Limb (tissue), 2 donors: ENCODE data around the gene TTC6.
A peak's percentile ranks its signal among the peaks of the same experiment; 100 is the strongest.
"Not testable (repeated sequence)": the region's sequence is repeated elsewhere in the genome, so short reads cannot be mapped to it uniquely, and the experiment has no call there.

Source experiments
- DNase-seq, 2 donors: peaks; one replicate each; pipeline ENCODE4 v3.0.0-alpha.2; 2016; ENCODE audit errors: extremely low spot score in 2 of 2

TTC6 gene

GRCh38 chr14:37594971-37595808, at the start of gene TTC6, which contains the start of gene FOXA1:
Gene TTC6, plus strand, starts transcription at chr14:37595629. Its CDS starts 26,436 bp downstream, at chr14:37622065.
Gene FOXA1, minus strand, starts transcription at chr14:37595249. Its CDS starts 277 bp downstream, at chr14:37594972.
- DNase-seq = peak in 1 of 2 donors; percentile 62

- DNase-seq = no peak
These were observed 48.6 kb upstream of the TTC6 start for GRCh38 chr14:37546621-37547447.

- peak in 1 of 2 donors; percentile 34 for DNase-seq
These were observed 44.9 kb upstream of the TTC6 start for GRCh38 chr14:37550511-37550910.

DNA sequence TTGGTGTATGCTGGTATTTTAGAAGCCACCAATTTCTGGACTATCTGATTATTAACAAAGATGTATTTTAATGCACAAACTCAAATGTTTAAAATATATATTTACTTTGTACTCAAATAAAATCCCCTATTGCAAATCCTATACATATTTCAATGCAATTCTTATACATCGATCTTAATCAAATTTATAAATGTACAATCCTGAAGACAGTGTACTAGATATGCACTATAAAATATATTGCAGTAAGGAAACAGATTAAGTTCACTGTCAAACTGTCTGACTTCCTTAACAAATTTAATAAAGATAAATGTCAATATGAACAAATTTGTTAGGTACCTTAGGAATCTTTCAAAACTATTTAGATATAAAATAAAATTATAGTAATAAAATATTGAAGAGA, 44.3 kb upstream of the TTC6 start:
- DNase-seq = no peak

GRCh38 chr14:37553935-37554550, 41.4 kb upstream of the TTC6 start:
- DNase-seq = no peak

DNA sequence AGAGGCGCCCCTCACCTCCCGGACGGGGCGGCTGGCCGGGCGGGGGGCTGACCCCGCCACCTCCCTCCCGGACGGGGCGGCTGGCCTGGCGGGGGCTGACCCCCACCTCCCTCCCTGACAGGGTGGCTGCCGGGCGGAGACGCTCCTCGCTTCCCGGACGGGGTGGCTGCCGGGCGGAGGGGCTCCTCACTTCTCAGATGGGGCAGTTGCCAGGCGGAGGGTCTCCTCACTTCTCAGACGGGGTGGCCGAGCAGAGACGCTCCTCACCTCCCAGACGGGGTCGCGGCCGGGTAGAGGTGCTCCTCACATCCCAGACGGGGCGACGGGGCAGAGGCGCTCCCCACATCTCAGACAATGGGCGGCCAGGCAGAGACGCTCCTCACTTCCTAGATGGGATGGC, 39.8 kb upstream of the TTC6 start:
- DNase-seq = not testable (repeated sequence)

GRCh38 chr14:37558740-37559139, 36.7 kb upstream of the TTC6 start:
- no peak for DNase-seq

DNA sequence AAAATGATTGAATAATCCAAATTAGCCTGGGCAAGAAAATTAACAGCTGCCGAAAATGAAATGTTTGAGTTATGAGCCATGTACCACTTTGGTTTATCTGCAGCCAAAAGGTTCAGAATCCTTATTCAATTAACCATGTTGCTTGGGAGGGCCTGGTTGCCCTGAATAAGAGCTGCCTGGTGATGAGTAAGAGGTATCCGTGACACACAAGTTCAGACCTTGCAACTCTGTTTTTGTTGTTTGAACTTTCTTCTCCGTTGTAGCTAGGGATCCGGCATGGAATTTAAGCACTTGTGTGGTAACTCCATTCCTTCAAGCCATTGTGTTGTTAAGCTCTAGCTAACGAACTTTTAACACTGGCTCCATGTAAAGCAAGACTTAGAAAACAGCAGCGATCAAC, 36.0 kb upstream of the TTC6 start:
- no peak for DNase-seq

DNA sequence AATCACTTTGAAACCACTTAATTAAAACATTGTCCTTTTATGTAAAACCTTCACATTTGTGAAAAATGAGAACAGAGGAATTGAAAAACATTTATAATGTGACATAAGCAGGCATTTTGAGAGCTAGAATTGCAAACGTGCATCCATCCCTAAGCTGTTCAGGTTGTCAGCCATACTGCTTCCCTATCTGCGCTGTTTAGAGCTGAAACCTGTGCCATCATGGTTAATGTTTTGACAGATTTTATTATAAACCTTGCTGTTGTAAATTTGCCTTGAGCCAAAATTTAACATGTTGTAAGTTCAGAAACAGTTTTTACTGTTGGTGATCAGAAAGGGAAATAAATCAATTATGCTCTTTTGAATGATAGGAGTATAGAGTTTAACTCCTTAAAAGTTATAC, 32.2 kb upstream of the TTC6 start:
- no peak for DNase-seq

GRCh38 chr14:37565550-37565949, 29.9 kb upstream of the TTC6 start:
- no peak for DNase-seq

GRCh38 chr14:37566811-37567371, 28.5 kb upstream of the TTC6 start:
- DNase-seq = no peak

DNA sequence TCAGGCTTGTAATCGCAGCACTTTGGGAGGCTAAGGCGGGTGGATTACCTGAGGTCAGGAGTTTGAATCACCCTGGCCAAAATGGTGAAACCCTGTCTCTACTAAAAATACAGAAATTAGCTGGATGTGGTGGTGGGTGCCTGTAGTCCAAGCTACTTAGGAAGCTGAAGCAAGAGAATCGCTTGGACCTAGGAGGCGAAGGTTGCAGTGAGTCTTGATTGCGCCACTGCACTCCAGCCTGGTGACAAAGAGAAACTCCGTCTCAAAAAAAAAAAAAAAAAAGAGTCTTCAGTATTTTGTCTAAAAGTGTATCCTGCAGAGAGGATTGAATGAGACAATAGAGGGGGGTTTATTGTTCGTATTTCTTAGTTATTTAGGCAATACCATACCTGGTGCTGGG, 25.7 kb upstream of the TTC6 start:
- no peak for DNase-seq

DNA sequence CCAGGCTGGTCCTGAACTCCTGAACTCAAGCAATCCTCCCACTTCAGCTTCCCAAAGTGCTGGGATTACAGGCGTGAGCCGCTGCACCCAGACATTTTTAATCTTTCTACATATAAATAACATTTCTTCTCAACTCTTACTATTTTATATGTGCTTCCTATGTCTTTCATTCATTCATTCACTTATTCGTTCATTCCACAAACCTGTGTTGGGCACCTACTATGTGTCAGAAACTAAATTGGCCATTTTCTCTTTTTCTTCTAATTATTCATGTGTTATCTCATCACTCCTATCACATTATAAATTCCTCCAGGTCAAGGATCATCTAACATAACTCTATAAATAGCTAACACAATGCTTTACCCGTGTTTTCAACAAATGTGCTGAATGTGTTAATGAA, 24.0 kb upstream of the TTC6 start:
- no peak for DNase-seq

DNA sequence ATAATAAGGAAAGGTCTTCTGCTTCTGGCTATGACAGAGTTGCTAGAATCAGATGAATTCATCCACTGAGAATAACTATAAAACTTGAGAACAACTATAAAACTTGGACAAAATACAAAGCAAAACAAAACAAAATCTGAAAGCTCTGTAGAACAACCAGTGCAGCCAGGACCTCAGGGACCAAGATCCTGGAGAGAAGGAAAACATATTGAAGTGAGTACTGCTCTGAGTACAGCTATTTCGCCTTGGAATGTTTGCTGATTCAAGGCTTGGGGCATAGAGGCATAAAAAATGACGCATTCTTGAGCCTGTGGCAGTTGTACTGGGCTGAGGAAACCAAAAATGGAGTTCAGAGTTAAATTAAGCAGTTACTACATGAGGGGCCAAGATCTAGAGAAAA, 22.1 kb upstream of the TTC6 start:
- no peak for DNase-seq

- DNase-seq = no peak
These were observed 16.2 kb upstream of the TTC6 start for GRCh38 chr14:37579274-37579673.

DNA sequence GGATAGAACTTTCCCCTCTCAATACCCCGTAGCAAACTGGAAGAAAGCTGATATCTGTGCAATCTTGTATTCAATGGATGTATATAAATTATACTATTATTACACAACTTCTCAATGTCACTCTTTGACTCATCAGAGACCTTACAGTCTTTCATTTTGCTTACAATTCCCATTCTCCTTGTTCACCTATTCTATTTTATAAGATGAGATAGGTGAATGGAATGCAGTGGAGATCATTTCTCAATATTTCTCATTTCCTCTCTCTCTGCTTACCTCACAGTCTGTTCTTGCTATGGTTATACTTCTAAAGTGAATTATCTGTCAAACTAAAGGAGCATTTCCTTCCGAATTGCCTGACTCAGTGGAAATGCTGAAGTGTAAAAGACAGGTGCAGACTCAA, 15.3 kb upstream of the TTC6 start:
- DNase-seq = no peak

GRCh38 chr14:37583358-37584210, 11.8 kb upstream of the TTC6 start:
- no peak for DNase-seq

- no peak for DNase-seq
These were observed 11.0 kb upstream of the TTC6 start for GRCh38 chr14:37584211-37585100.

- DNase-seq = peak in 1 of 2 donors; percentile 52
These were observed 10.3 kb upstream of the TTC6 start for GRCh38 chr14:37585101-37585511.
